ENCODE measurements around the gene AFAP1L2. TPM values are rescaled to one million over a fixed set of nuclear protein-coding genes. Genes with fewer than 3 reads are reported as not detected.

The AFAP1L2 gene
- total and polyA plus RNA-seq, 12 donors = 2.9 to 5.0 (median 4.3) TPM

DNA sequence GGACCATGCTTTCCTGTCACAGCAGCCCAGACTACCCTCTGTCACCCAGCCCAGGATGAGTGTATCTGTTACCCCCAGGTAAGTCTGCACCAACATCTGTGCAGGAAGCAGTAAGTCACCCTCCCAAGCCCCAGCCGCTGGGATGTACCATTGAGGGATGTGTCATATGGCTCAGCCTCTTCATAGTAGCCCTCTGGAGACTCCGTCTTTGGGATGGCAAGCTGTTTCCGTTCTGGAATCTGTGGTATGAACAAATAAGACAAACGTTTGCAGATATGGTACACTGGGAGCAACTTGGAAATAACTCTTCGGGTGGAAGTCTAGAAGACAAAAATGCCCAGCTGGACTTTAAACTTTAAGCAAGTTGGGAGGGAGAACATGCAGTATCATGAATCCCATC, 81.3 kb downstream of the AFAP1L2 start:
- WGBS, 2 donors = 48 to 58% methylated on average over 5 of the region's 5 CpGs
- Histone ChIP-seq H3K9me3 (no peaks in the 10 kb centered on the region), H3K27ac (peak overlapping the region in 1 of 10 donors; percentile 66), H3K4me3 (no peak overlapping the region), H3K36me3 (peaks cover 0 to 9% (median 0%) of the 10 kb centered on the region in 9 donors), H3K4me1 (peaks cover 0 to 38% (median 4%) of the 10 kb centered on the region in 9 donors), H3K27me3 (no peaks in the 10 kb centered on the region)
- DNase-seq (no peak), ATAC-seq (no peak)
- intact Hi-C loops (cut with DNase I) = no loop called here
- TF ChIP-seq, protein P1, sequence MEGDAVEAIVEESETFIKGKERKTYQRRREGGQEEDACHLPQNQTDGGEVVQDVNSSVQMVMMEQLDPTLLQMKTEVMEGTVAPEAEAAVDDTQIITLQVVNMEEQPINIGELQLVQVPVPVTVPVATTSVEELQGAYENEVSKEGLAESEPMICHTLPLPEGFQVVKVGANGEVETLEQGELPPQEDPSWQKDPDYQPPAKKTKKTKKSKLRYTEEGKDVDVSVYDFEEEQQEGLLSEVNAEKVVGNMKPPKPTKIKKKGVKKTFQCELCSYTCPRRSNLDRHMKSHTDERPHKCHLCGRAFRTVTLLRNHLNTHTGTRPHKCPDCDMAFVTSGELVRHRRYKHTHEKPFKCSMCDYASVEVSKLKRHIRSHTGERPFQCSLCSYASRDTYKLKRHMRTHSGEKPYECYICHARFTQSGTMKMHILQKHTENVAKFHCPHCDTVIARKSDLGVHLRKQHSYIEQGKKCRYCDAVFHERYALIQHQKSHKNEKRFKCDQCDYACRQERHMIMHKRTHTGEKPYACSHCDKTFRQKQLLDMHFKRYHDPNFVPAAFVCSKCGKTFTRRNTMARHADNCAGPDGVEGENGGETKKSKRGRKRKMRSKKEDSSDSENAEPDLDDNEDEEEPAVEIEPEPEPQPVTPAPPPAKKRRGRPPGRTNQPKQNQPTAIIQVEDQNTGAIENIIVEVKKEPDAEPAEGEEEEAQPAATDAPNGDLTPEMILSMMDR (IDR thresholded peaks at IDR 0.05) = no peak

DNA sequence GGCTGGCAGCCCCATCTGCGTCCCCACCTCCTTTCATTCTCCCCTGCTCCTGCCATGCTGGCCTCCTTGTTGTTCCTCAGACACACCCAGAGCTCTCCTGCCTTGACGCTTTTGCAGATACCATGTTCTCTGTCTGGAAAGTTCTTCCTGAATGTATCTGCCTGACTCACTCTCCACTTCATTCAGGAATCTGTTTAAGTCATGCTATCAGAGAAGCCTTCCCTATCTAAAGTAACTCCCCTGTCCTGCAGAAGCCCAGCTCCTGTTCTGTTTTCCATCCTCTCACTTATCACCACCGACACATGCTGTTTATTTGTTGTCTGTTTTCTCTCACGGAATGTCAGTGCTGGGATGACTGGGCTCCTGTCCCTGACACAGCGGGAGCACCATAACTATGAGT, 82.0 kb downstream of the AFAP1L2 start:
- no peak overlapping the region for H3K4me3 ChIP-seq

GRCh38 chr10:114320249-114321116, 83.8 kb downstream of the AFAP1L2 start:
- DNase-seq (peak; percentile 35 to 43), ATAC-seq (peak in 6 of 8 donors; percentile 20 to 80 (median 59))
- intact Hi-C loops (cut with DNase I) = no loop called here
- peaks cover 0 to 9% (median 0%) of the 10 kb centered on the region in 9 donors for H3K36me3 ChIP-seq
- H3K9me3 ChIP-seq = no peaks in the 10 kb centered on the region
- 72 to 84% methylated on average over 23 of the region's 23 CpGs for WGBS, 2 donors
- H3K27me3 ChIP-seq = no peaks in the 10 kb centered on the region
- peaks cover 0 to 30% (median 0%) of the 10 kb centered on the region in 9 donors for H3K4me1 ChIP-seq
- H3K27ac ChIP-seq = peak overlapping the region in 2 of 10 donors; percentile 34 to 51
- H3K4me3 ChIP-seq = no peak overlapping the region
- TF ChIP-seq, protein P1 (IDR thresholded peaks at IDR 0.05) = no peak

More for the DNA sequence above, 82.0 kb downstream of the AFAP1L2 start:
- DNase-seq (no peak), ATAC-seq (peak; percentile 45 to 86 (median 81))
- WGBS, 2 donors = 35 to 57% methylated on average over 5 of the region's 5 CpGs
- Histone ChIP-seq H3K9me3 (no peaks in the 10 kb centered on the region), H3K27me3 (no peaks in the 10 kb centered on the region), H3K4me1 (peaks cover 0 to 31% (median 0%) of the 10 kb centered on the region in 9 donors), H3K36me3 (peaks cover 0 to 9% (median 0%) of the 10 kb centered on the region in 9 donors), H3K27ac (peak overlapping the region in 3 of 10 donors; percentile 25 to 66 (median 46))
- TF ChIP-seq, protein P1 (IDR thresholded peaks at IDR 0.05) = no peak
- intact Hi-C loops (cut with DNase I) = no loop called here

GRCh38 chr10:114319406-114320248, 84.7 kb downstream of the AFAP1L2 start:
- H3K27ac ChIP-seq = peak overlapping the region in 1 of 10 donors; percentile 51
- intact Hi-C loops (cut with DNase I) = no loop called here
- DNase-seq (no peak), ATAC-seq (no peak)
- H3K4me3 ChIP-seq = no peak overlapping the region
- TF ChIP-seq, protein P1 (IDR thresholded peaks at IDR 0.05) = no peak
- H3K36me3 ChIP-seq = peaks cover 0 to 12% (median 0%) of the 10 kb centered on the region in 9 donors
- H3K4me1 ChIP-seq = peaks cover 0 to 30% (median 0%) of the 10 kb centered on the region in 9 donors
- H3K27me3 ChIP-seq = no peaks in the 10 kb centered on the region
- H3K9me3 ChIP-seq = no peaks in the 10 kb centered on the region
- WGBS, 2 donors = 92 to 93% methylated on average over 18 of the region's 18 CpGs

Measured in heart right ventricle (tissue), 16 donors.